Vagina (tissue), 2 donors: ENCODE measurements around the gene MARK3.

Experiments used
- POLR2A ChIP-seq, 2 donors: fragments of 450-650 bp; IDR thresholded peaks; one replicate each; pipeline ENCODE4 v1.6.1; 2017; ENCODE audit warnings: antibody characterized with exemption in 2 of 2, mild to moderate bottlenecking in 2 of 2, moderate library complexity in 2 of 2
- TF ChIP-seq, protein P1 (sequence below), 3 experiments: fragments of 450-650 bp in 2 of 3; fragments of 200-600 bp in 1 of 3; sonication (generic) in 1 of 3; IDR thresholded peaks; one replicate each; pipeline ENCODE4 v1.5.1; 2017 to 2019; ENCODE audit warnings: antibody characterized with exemption in 3 of 3, mild to moderate bottlenecking in 2 of 3, moderate library complexity in 2 of 3

- no peak for TF ChIP-seq POLR2A (IDR thresholded peaks at IDR 0.05)
- TF ChIP-seq, protein P1, sequence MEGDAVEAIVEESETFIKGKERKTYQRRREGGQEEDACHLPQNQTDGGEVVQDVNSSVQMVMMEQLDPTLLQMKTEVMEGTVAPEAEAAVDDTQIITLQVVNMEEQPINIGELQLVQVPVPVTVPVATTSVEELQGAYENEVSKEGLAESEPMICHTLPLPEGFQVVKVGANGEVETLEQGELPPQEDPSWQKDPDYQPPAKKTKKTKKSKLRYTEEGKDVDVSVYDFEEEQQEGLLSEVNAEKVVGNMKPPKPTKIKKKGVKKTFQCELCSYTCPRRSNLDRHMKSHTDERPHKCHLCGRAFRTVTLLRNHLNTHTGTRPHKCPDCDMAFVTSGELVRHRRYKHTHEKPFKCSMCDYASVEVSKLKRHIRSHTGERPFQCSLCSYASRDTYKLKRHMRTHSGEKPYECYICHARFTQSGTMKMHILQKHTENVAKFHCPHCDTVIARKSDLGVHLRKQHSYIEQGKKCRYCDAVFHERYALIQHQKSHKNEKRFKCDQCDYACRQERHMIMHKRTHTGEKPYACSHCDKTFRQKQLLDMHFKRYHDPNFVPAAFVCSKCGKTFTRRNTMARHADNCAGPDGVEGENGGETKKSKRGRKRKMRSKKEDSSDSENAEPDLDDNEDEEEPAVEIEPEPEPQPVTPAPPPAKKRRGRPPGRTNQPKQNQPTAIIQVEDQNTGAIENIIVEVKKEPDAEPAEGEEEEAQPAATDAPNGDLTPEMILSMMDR (IDR thresholded peaks at IDR 0.05), result no peak
These were observed 66.2 kb downstream of the MARK3 start for GRCh38 chr14:103451401-103451800.
